ENCODE results near the gene RASL10B. TPM values are rescaled to one million over a fixed set of nuclear protein-coding genes. Genes with fewer than 3 reads are reported as not detected.

The RASL10B gene
- total and polyA plus RNA-seq, 9 donors = 2.3 to 14.8 (median 6.6) TPM

DNA sequence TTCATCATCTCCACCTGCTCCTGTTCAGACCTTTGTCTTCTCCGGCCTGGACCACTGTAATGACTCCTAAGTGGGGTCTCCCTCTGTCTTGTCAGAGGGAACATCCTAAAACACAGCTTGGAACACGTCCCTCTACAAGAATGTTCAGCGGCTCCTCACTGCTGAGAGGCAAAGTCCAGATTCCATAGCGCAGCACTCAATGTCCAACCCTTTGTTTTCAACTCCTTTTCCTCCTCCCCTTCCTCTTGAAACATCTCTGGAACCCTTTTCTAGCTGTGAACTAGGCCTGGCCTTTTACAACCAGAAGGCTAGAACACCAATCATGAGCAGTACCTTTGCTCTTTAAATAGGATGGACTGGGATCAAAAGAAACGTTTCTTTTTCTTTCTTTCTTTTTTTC, 30.2 kb downstream of the RASL10B start:
- Histone ChIP-seq H3K4me3 (no peak overlapping the region), H3K9me3 (no peaks in the 10 kb centered on the region), H3K4me1 (ENCODE audit: insufficient read depth) (peaks cover 3% of the 10 kb centered on the region), H3K27ac (no peak overlapping the region), H3K27me3 (no peaks in the 10 kb centered on the region), H3K36me3 (no peaks in the 10 kb centered on the region)
- TF ChIP-seq, protein P1, sequence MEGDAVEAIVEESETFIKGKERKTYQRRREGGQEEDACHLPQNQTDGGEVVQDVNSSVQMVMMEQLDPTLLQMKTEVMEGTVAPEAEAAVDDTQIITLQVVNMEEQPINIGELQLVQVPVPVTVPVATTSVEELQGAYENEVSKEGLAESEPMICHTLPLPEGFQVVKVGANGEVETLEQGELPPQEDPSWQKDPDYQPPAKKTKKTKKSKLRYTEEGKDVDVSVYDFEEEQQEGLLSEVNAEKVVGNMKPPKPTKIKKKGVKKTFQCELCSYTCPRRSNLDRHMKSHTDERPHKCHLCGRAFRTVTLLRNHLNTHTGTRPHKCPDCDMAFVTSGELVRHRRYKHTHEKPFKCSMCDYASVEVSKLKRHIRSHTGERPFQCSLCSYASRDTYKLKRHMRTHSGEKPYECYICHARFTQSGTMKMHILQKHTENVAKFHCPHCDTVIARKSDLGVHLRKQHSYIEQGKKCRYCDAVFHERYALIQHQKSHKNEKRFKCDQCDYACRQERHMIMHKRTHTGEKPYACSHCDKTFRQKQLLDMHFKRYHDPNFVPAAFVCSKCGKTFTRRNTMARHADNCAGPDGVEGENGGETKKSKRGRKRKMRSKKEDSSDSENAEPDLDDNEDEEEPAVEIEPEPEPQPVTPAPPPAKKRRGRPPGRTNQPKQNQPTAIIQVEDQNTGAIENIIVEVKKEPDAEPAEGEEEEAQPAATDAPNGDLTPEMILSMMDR (IDR thresholded peaks at IDR 0.05) = no peak
- no peak for TF ChIP-seq EP300 (IDR thresholded peaks at IDR 0.05)
- no peak for TF ChIP-seq POLR2A (IDR thresholded peaks at IDR 0.05)
- WGBS, 3 donors = 74 to 77% (median 76%) methylated on average over 5 of the region's 5 CpGs
- intact Hi-C loops (cut with DNase I) = loop anchor here in 2 of 4 donors (5.0 to 10.0 kb wide), 2 partner anchors 46 to 723 kb away; partner anchors contain the start of genes TAF15 (in 1 of the 2) and ZNHIT3 (in 1 of the 2)
- no peak for DNase-seq

DNA sequence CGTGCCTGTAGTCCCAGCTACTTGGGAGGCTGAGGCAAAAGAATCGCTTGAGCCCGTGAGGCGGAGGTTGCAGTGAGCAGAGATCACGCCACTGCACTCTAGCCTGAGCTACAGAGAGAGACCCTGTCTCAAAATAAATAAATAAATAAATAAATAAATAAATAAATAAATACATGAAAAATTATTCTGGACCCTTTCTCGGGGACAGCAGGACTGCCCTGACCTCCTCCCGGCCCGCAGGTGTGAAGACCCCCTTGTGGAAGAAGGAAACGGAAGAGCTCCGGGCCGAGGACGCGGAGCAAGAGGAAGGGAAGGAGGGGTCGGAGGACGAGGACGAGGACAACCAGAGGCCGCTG, 32.3 kb downstream of the RASL10B start:
- no peaks in the 10 kb centered on the region for H3K27me3 ChIP-seq
- peaks cover 3% of the 10 kb centered on the region for H3K4me1 ChIP-seq (ENCODE audit: insufficient read depth)
- DNase-seq = no peak
- TF ChIP-seq, protein P1 (IDR thresholded peaks at IDR 0.05) = no peak
- TF ChIP-seq EP300 (IDR thresholded peaks at IDR 0.05) = no peak
- no peak for TF ChIP-seq POLR2A (IDR thresholded peaks at IDR 0.05)
- H3K4me3 ChIP-seq = peak overlapping the region; percentile 38
- H3K36me3 ChIP-seq = no peaks in the 10 kb centered on the region
- 33 to 35% (median 34%) methylated on average over 17 of the region's 17 CpGs for WGBS, 3 donors
- no peaks in the 10 kb centered on the region for H3K9me3 ChIP-seq
- no peak overlapping the region for H3K27ac ChIP-seq
- intact Hi-C loops (cut with DNase I) = loop anchor here (2.0 to 10.0 kb wide), 3 partner anchors 41 to 721 kb away; partner anchors contain the start of genes TAF15 (in 1 of the 4) and ZNHIT3 (in 1 of the 4)

DNA sequence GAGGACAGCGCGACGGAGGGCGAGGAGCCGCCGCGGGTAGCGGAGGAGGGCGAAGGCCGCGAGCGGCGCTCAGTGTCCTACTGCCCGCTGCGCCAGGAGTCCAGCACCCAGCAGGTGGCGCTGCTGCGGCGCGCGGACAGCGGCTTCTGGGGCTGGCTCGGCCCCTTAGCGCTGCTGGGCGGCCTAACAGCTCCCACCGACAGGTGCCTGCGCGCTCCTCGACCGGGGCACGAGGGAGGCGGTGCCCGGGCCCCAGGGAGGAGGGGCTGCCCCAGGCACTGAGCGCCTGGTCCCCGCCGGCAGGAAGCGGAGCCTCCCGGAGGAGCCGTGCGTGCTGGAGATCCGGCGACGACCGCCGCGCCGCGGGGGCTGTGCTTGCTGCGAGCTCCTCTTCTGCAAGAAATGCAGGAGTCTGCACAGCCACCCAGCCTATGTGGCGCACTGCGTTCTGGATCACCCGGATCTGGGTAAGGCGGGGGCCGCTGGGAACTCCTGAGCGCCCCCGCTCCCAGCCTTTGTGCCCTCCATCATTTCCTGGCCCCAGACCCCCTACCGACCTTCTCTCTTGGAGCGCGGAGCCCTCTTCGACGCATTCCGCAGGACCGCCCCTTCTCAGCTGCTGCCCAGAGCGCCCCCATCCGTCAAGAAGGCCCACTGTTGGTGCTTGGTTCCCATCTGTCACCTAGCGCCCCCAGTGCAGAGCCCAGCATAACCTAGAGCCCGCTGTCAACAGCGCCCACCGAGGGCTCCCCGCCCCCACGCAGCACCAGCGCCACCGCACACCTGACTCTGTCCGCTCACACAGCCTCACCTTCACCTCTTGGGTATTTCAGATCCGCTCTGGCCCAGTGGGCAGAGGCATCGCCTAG, 32.9 kb downstream of the RASL10B start:
- WGBS, 3 donors = 5 to 7% (median 5%) methylated on average over 44 to 75 of the region's 75 CpGs
- H3K4me3 ChIP-seq = peak overlapping the region; percentile 38
- no peak overlapping the region for H3K27ac ChIP-seq
- intact Hi-C loops (cut with DNase I) = loop anchor here (2.0 to 10.0 kb wide), 3 partner anchors 40 to 720 kb away; partner anchors contain the start of genes TAF15 (in 1 of the 4) and ZNHIT3 (in 1 of the 4)
- H3K9me3 ChIP-seq = no peaks in the 10 kb centered on the region
- peaks cover 3% of the 10 kb centered on the region for H3K4me1 ChIP-seq (ENCODE audit: insufficient read depth)
- H3K36me3 ChIP-seq = no peaks in the 10 kb centered on the region
- H3K27me3 ChIP-seq = no peaks in the 10 kb centered on the region
- peak; percentile 77 to 91 (median 83) for DNase-seq
- TF ChIP-seq, protein P1 (IDR thresholded peaks at IDR 0.05) = peak; percentile 85 to 91 (median 91)
- TF ChIP-seq EP300 (IDR thresholded peaks at IDR 0.05) = no peak

DNA sequence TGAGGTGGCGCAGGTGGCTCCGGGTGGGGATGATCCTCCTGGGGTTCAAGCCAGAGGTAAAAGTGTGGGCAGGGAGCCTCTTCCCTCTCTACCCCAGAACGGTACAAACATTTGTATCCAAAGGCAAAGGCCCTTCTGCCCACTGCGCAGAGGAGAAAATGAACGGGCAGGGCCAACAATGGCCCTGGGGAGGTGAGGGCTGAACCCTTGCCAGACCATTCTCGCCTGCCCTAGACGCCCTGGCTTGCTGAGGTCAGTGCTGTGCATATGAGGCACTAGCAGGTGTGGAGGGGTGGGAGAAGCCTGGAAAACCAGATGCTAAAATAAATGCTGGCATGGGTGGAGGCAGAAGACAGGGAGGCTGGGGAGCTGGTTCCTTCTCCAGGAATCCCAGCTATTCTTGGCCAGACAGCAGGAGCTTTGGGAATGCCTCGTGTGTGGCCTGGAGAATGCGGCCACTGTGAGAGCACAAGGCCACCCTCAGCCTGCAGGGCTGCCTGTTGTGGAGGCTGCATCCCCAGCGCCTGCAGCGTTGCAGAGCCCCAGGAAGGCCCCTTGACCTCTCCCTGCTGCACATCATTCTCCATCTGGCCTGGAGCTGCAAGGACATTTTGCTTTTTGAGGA, 33.8 kb downstream of the RASL10B start:
- TF ChIP-seq, protein P1 (IDR thresholded peaks at IDR 0.05) = no peak
- TF ChIP-seq EP300 (IDR thresholded peaks at IDR 0.05) = no peak
- TF ChIP-seq POLR2A (IDR thresholded peaks at IDR 0.05) = no peak
- H3K27me3 ChIP-seq = no peaks in the 10 kb centered on the region
- no peaks in the 10 kb centered on the region for H3K36me3 ChIP-seq
- H3K9me3 ChIP-seq = no peaks in the 10 kb centered on the region
- no peak overlapping the region for H3K4me3 ChIP-seq
- H3K4me1 ChIP-seq (ENCODE audit: insufficient read depth) = peaks cover 3% of the 10 kb centered on the region
- H3K27ac ChIP-seq = no peak overlapping the region
- intact Hi-C loops (cut with DNase I) = loop anchor here in 3 of 4 donors (2.0 to 10.0 kb wide), 3 partner anchors 40 to 720 kb away; partner anchors contain the start of genes TAF15 (in 1 of the 3) and ZNHIT3 (in 1 of the 3)
- 47 to 50% (median 49%) methylated on average over 11 of the region's 11 CpGs for WGBS, 3 donors
- DNase-seq = no peak
